Smooth muscle cell (in vitro differentiated cells): ENCODE results near the gene PDCD4. TPM values are rescaled to one million over a fixed set of nuclear protein-coding genes. Genes with fewer than 3 reads are reported as not detected.

Source experiments
- DNase-seq: peaks from one replicate; lab custom pipeline; 2025; ENCODE audit not compliant: unreplicated experiment; lab: John Stamatoyannopoulos, UW
- H2AFZ ChIP-seq: fragments of 200-600 bp; sonication (generic); 2 replicates; pipeline ENCODE4 v1.6.0; 2016; ENCODE audit warnings: antibody characterized with exemption, low read depth, mild to moderate bottlenecking
- H3F3A ChIP-seq: fragments of 200-600 bp; sonication (generic); 2 replicates; pipeline ENCODE4 v1.6.0; 2017; ENCODE audit warnings: antibody characterized with exemption, low read depth
- H3K27ac ChIP-seq: fragments of 200-600 bp; sonication (generic); 2 replicates; pipeline ENCODE4 v1.5.1; 2016; ENCODE audit warnings: low read depth, mild to moderate bottlenecking
- H3K27me3 ChIP-seq: fragments of 200-600 bp; sonication (generic); 2 replicates; pipeline ENCODE4 v1.6.1; 2016; ENCODE audit warnings: low read depth, mild to moderate bottlenecking
- H3K36me3 ChIP-seq: fragments of 200-600 bp; sonication (generic); 2 replicates; pipeline ENCODE4 v1.5.1; 2016; ENCODE audit warnings: low read depth
- H3K4me1 ChIP-seq: fragments of 200-600 bp; sonication (generic); 2 replicates; pipeline ENCODE4 v1.5.1; 2016; ENCODE audit warnings: low read depth
- H3K4me2 ChIP-seq: fragments of 200-600 bp; sonication (generic); 2 replicates; pipeline ENCODE4 v1.6.0; 2016; ENCODE audit warnings: mild to moderate bottlenecking
- H3K4me3 ChIP-seq: fragments of 200-600 bp; sonication (generic); 2 replicates; pipeline ENCODE4 v1.5.1; 2016; ENCODE audit warnings: mild to moderate bottlenecking
- H3K79me2 ChIP-seq: fragments of 200-600 bp; sonication (generic); 2 replicates; pipeline ENCODE4 v1.6.0; 2016; ENCODE audit warnings: low read depth, mild to moderate bottlenecking
- H3K9ac ChIP-seq: fragments of 200-600 bp; sonication (generic); 2 replicates; pipeline ENCODE4 v1.6.0; 2016; ENCODE audit warnings: low read depth
- H3K9me3 ChIP-seq: fragments of 200-600 bp; sonication (generic); replicated peaks from 2 replicates; pipeline ENCODE4 v1.5.1; 2016; ENCODE audit warnings: low read depth
- H4K20me1 ChIP-seq: fragments of 200-600 bp; sonication (generic); 2 replicates; pipeline ENCODE4 v1.6.0; 2016; ENCODE audit warnings: low read depth
- CTCF ChIP-seq: fragments of 200-600 bp; sonication (generic); IDR thresholded peaks from 2 replicates; pipeline ENCODE4 v1.5.1; 2017; ENCODE audit warnings: borderline replicate concordance, mild to moderate bottlenecking, antibody characterized with exemption; ENCODE audit not compliant: insufficient read depth, poor library complexity, severe bottlenecking
- WGBS: methylation state at CpG from one replicate; pipeline ENCODE4 v1.1.7; 2016; ENCODE audit warnings: low lambda C conversion rate; 5-methylcytosine and 5-hydroxymethylcytosine counted together
- polyA plus RNA-seq: library from polyadenylated mRNA; unstranded; fragments of >200 nt; fragmentation: Nextera tagmentation; extraction: Ambion mirVana; gene quantifications from 2 replicates; pipeline ENCODE4 v1.2.1, GENCODE V29; 2016
- total RNA-seq: library from RNA; depleted of rRNA; stranded (reverse); fragments of >200 nt; gene quantifications from 2 replicates; pipeline ENCODE4 v1.2.3, GENCODE V29; 2014

PDCD4 gene
- total and polyA plus RNA-seq, 2 experiments from 2014 or later, result 67.0 to 124 TPM

DNA sequence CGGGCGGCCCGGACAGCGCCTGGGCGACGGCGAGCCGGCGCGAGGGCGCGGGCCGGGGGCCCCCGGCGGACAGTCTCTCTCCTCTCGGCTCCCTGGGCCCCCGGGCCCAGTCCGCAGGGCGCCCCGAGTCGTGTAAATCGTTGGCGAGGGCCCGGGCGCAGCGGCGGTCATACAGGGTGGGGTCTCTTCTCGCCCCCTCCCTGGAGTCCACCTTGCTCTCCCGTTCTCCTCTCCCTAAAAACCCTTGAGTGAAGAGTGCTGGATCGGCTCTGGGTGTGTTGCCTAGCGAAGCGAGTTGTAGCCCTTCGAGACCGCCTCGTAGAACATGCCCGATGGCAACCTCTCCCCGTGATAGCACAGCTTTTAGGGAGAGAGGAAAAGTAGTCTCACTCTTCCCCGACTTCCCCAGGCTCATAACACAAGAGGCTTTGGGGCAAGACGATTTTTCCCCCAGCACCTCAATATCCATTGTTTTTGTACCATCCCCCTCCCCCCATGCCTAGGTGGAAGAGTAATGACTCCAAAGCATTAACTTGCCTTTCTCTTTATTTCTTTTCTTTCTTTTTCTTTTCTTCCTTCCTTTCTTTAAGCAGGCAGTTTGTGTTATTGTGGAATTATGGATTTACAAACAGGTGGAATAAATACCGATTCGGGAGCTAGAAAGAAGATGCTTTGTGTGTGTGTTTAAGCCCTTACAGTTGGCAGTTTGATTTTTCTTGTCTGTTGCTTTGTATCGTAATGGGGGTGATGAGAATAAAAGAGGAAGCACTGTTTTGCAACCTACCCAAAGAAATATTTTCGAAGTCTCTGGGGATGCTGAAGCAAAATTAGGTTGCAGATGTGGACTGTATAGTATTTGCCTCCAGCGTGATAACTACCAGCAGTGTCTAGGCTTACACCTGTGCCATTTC lies 48.5 kb downstream of the PDCD4 start:
- TF ChIP-seq CTCF, result no peak
- H3K36me3 ChIP-seq, result no peaks in the 10 kb centered on the region
- H3K9me3 ChIP-seq, result no peaks in the 10 kb centered on the region
- H3K4me3 ChIP-seq, result peak overlapping the region; percentile 81
- H3K9ac ChIP-seq, result peak overlapping the region; percentile 93
- peaks cover 60% of the 10 kb centered on the region for H3K79me2 ChIP-seq
- H4K20me1 ChIP-seq, result peaks cover 53% of the 10 kb centered on the region
- peaks cover 28% of the 10 kb centered on the region for H3K4me1 ChIP-seq
- peak overlapping the region; percentile 95 for H3K4me2 ChIP-seq
- peaks cover 8% of the 10 kb centered on the region for H3F3A ChIP-seq
- 3% methylated on average over 22 of the region's 44 CpGs for WGBS
- H2AFZ ChIP-seq, result no peak overlapping the region
- H3K27me3 ChIP-seq, result no peaks in the 10 kb centered on the region
- H3K27ac ChIP-seq, result peak overlapping the region; percentile 88
- no peak for DNase-seq

GRCh38 chr10:110923856-110924493 lies 52.2 kb downstream of the PDCD4 start:
- TF ChIP-seq CTCF, result no peak
- no peak for DNase-seq

DNA sequence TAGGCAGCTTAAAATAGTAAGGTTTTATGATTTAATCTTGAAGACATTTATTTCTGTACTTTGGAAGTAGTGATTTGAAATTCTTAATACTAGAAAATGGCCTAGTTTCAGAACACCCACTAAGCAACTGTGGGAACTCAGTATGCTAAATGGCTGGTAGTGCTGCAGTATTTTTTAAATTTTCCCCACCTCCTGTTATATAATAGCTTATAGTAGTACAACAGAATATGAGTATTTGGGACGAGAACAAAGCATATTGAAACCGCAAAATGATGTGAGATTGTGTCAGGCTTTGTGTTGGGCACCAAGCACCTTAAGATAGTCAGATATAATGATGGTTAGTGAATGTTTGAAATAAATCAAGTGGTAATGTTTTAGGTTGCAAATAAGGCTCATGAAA lies 55.7 kb downstream of the PDCD4 start:
- WGBS, result 100% methylated on average over 2 of the region's 2 CpGs
- Histone ChIP-seq H3K27ac (no peak overlapping the region), H3K4me1 (peaks cover 18% of the 10 kb centered on the region), H3K79me2 (peaks cover 100% of the 10 kb centered on the region), H3K9me3 (no peaks in the 10 kb centered on the region), H3K4me2 (no peak overlapping the region), H2AFZ (no peak overlapping the region), H3K27me3 (no peaks in the 10 kb centered on the region), H4K20me1 (peaks cover 100% of the 10 kb centered on the region), H3K4me3 (no peak overlapping the region), H3K9ac (no peak overlapping the region), H3K36me3 (no peaks in the 10 kb centered on the region), H3F3A (peaks cover 5% of the 10 kb centered on the region)
- no peak for DNase-seq
- TF ChIP-seq CTCF, result no peak

More at GRCh38 chr10:110923856-110924493, 52.2 kb downstream of the PDCD4 start:
- Histone ChIP-seq H3K9ac (no peak overlapping the region), H3K4me2 (no peak overlapping the region), H2AFZ (no peak overlapping the region), H4K20me1 (peaks cover 91% of the 10 kb centered on the region), H3F3A (no peaks in the 10 kb centered on the region), H3K4me1 (peaks cover 20% of the 10 kb centered on the region), H3K36me3 (no peaks in the 10 kb centered on the region), H3K4me3 (no peak overlapping the region), H3K79me2 (peaks cover 91% of the 10 kb centered on the region), H3K27me3 (no peaks in the 10 kb centered on the region), H3K9me3 (no peaks in the 10 kb centered on the region), H3K27ac (no peak overlapping the region)
- WGBS, result 65% methylated on average over 2 of the region's 2 CpGs
